Tibial nerve (tissue), 3 donors: Measurements from ENCODE around the gene TMEM176B.

ENCODE experiments used
- POLR2A ChIP-seq, 2 donors: fragments of 450-650 bp; IDR thresholded peaks; one replicate each; pipeline ENCODE4 v1.6.1; 2017; ENCODE audit warnings: antibody characterized with exemption in 2 of 2, mild to moderate bottlenecking in 2 of 2, moderate library complexity in 2 of 2
- TF ChIP-seq, protein P1 (sequence below), 5 experiments: fragments of 200-600 bp in 3 of 5; fragments of 450-650 bp in 2 of 5; sonication (generic) in 3 of 5; IDR thresholded peaks; one replicate each; pipeline ENCODE4 v1.5.1; 2016 to 2019; ENCODE audit warnings: antibody characterized with exemption in 5 of 5, mild to moderate bottlenecking in 3 of 5, moderate library complexity in 2 of 5

DNA sequence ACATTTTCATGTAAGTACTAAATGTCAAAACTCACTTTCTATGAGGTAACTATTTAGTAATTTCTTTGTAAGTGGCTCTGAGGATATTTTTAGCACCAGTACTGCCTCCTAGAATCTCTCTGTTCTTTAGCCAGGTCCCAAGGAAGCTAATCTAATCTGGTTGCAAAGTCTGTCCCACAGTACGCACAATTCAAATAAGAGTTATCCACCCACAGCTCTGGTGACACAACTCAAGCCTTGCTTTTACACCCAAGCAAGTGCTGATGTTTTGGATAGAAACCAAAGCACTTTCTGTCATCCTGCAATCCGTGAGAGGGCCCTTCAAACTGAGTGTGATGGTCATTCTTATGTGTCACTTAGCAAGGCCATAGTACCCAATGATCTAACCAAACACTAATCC lies 48.5 kb downstream of the TMEM176B start:
- TF ChIP-seq, protein P1, sequence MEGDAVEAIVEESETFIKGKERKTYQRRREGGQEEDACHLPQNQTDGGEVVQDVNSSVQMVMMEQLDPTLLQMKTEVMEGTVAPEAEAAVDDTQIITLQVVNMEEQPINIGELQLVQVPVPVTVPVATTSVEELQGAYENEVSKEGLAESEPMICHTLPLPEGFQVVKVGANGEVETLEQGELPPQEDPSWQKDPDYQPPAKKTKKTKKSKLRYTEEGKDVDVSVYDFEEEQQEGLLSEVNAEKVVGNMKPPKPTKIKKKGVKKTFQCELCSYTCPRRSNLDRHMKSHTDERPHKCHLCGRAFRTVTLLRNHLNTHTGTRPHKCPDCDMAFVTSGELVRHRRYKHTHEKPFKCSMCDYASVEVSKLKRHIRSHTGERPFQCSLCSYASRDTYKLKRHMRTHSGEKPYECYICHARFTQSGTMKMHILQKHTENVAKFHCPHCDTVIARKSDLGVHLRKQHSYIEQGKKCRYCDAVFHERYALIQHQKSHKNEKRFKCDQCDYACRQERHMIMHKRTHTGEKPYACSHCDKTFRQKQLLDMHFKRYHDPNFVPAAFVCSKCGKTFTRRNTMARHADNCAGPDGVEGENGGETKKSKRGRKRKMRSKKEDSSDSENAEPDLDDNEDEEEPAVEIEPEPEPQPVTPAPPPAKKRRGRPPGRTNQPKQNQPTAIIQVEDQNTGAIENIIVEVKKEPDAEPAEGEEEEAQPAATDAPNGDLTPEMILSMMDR (IDR thresholded peaks at IDR 0.05) = no peak
- no peak for TF ChIP-seq POLR2A (IDR thresholded peaks at IDR 0.05)
